Ishikawa (cell line): ENCODE measurements around the gene ACER3.

Experiments
- CREB1 ChIP-seq: IDR thresholded peaks from 2 replicates; pipeline ENCODE4 v1.6.1; 2012; ENCODE audit warnings: low read depth
- NFIC ChIP-seq: IDR thresholded peaks from 2 replicates; pipeline ENCODE4 v1.6.1; 2012
- RAD21 ChIP-seq: IDR thresholded peaks from 2 replicates; pipeline ENCODE4 v1.6.1; 2012; ENCODE audit warnings: low read depth
- TCF12 ChIP-seq: IDR thresholded peaks from 2 replicates; pipeline ENCODE4 v1.6.1; 2012; ENCODE audit warnings: low read depth
- USF1 ChIP-seq: IDR thresholded peaks from 2 replicates; pipeline ENCODE4 v1.6.1; 2012
- YY1 ChIP-seq: IDR thresholded peaks from 2 replicates; pipeline ENCODE4 v1.6.1; 2012; ENCODE audit warnings: low read depth
- TF ChIP-seq, protein P1 (sequence below): IDR thresholded peaks from 2 replicates; pipeline ENCODE4 v1.6.1; 2012

DNA sequence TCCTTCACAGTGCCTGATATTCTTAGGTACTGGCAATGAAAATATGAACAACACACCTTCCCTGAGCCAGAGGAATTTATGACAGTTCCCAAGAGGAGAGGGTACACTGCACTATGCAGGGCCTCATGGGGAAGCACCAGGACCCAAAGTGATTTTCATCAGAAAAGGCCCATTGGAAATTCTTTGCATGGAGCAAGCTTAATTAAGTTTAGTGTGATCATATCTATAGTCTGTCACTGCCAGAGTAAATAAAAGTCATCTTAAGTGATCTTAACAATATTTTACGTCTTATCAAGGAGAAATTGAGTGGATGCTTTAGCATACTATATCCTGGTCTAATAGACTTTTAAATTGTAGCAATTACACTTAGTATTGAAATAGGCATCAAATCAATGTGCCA lies 86.5 kb downstream of the ACER3 start:
- TF ChIP-seq RAD21 (no peak), NFIC (no peak), YY1 (no peak), USF1 (no peak), TCF12 (no peak), CREB1 (no peak)
- TF ChIP-seq, protein P1, sequence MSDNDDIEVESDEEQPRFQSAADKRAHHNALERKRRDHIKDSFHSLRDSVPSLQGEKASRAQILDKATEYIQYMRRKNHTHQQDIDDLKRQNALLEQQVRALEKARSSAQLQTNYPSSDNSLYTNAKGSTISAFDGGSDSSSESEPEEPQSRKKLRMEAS = no peak
